GM10248 (cell line): ENCODE results near the gene HAUS1.

Experiments used
- CTCF ChIA-PET: fragments of 300-600 bp; sonication (Branson Sonifier 250); formaldehyde crosslinking; extraction: SDS; loops from one replicate; lab custom pipeline; 2021; ENCODE audit warnings: antibody characterized with exemption; lab: Yijun Ruan, JAX
- POLR2A ChIA-PET: fragments of 350-650 bp; sonication (Branson Sonifier 250); formaldehyde crosslinking; extraction: SDS; loops from one replicate; lab custom pipeline; 2020; ENCODE audit warnings: antibody characterized with exemption; lab: Yijun Ruan, JAX
- DNase-seq: peaks from one replicate; pipeline ENCODE4 v3.0.0; 2012; ENCODE audit errors: extremely low spot score
- CTCF ChIP-seq: IDR thresholded peaks from 2 replicates; pipeline ENCODE4 v1.5.1; 2012; ENCODE audit warnings: mild to moderate bottlenecking, low read depth; ENCODE audit errors: extremely low read depth, missing control alignments, control extremely low read depth

The HAUS1 gene, protein sequence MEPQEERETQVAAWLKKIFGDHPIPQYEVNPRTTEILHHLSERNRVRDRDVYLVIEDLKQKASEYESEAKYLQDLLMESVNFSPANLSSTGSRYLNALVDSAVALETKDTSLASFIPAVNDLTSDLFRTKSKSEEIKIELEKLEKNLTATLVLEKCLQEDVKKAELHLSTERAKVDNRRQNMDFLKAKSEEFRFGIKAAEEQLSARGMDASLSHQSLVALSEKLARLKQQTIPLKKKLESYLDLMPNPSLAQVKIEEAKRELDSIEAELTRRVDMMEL

GRCh38 chr18:46104128-46104911, at the start of gene HAUS1:
HAUS1 (plus strand) TSS chr18:46104385; CDS start chr18:46104412, 27 bp downstream.
- DNase-seq = peak; percentile 87
- ChIA-PET POLR2A (interaction anchor here (0.6 kb wide), 1 partner anchor 69 kb away, joined by 3 read pairs; no protein-coding TSS in a partner anchor), CTCF (interaction anchor here (2.3 kb wide), 1 partner anchor 70 kb away, joined by 13 read pairs; a partner anchor contains a TSS)
- TF ChIP-seq CTCF = no peak

DNA sequence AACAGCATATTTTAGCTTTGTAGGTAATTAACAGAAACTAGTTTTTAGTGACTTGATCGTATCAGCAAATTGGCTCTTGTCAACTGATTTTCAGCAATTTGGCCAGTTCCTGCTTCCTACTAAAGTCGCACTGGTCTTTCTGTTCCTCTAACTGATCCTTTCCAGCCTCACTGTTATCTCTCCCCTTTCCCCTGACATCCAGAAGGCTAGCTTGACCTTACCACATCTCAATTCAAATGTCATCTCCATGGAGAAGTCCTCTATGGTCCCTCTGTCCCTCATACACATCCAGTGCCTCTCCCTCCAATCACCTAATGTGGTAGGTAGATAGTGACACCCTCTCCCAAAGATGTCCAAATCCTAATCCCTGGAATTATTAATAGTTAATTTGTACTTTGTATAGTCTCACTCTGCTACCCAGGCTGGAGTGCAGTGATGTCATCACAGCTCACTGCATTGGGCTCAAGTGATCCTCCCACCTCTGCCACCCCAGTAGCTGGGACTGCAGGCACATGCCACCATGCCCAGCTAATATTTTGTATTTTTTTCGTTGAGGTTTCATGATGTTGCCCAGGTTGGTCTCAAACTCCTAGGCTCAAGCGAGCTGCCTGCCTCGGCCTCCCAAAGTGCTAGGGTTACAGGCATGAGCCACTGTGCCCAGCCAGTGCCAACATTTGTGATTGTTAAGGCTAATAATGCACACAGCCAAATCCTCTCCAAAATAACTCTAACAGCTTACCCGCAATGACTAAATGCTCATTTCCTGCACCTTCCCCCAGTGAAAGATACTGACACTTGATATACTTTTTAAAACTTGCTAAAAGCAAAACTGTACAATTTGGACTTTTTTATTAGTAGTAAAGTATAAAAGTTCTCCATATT, 49.0 kb upstream of the HAUS1 start:
- DNase-seq = no peak
- ChIA-PET CTCF (interaction anchor here (0.8 to 2.3 kb wide), 10 partner anchors 9 to 175 kb away, joined by 3 to 12 read pairs (median 4); no protein-coding TSS in a partner anchor), POLR2A (no interaction called here)

GRCh38 chr18:46055838-46056230, 48.4 kb upstream of the HAUS1 start:
- no peak for DNase-seq
- ChIA-PET CTCF (interaction anchor here (0.8 to 2.3 kb wide), 8 partner anchors 10 to 176 kb away, joined by 3 to 12 read pairs (median 4); no protein-coding TSS in a partner anchor), POLR2A (no interaction called here)
- TF ChIP-seq CTCF = no peak

More for the DNA sequence above, 49.0 kb upstream of the HAUS1 start:
- no peak for TF ChIP-seq CTCF

DNA sequence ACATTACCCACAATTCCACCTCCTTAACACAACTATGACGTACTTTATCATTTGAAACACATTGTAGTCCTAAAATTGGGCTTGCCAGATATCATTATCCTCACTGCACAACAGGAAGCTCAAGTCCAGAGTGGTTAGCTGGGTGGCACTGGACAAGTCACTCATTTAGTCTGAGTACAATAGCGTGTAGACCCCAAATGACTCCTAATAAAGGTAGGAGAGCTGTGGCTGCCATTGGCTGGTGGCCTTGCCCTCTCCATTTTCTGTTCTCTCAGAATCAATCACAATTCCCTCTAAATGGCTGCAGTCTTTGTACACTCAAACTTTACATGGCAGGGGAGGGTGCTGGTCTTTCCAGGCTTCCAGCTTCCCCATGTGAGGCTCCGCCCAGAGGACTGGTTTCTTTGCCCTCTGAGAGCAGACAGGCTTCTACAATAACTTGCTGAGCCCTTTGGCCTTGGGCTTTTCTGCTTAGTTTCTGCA, 43.8 kb upstream of the HAUS1 start:
- no peak for DNase-seq
- no peak for TF ChIP-seq CTCF
- ChIA-PET POLR2A (interaction anchor here (0.7 kb wide), 1 partner anchor 11 kb away, joined by 3 read pairs; no protein-coding TSS in a partner anchor), CTCF (interaction anchor here (1.4 to 4.3 kb wide), 2 partner anchors 8 to 13 kb away, joined by 6 to 18 read pairs; no protein-coding TSS in a partner anchor)

DNA sequence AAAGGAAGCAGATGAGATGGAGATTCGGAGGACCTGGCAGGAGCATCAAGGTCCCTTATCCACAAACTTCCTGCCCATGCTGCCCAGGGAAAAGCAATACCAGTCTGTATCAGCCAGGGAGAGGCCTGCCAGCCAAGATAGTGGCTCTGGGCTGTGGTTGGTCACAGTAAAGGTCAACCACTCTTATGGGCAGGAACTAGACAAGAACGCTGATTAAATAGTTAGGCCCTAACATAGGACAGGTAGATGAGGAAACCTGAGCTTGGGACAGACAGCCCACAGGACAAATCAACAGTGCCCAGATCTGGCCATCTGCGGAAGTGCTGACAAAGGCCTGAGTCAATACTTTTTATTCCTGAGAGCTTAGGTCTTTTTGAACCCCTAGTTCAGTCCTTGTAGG, 42.8 kb upstream of the HAUS1 start:
- no peak for DNase-seq
- no peak for TF ChIP-seq CTCF
- ChIA-PET CTCF (interaction anchor here (0.7 to 4.3 kb wide), 6 partner anchors 8 to 14 kb away, joined by 3 to 18 read pairs (median 4); partner anchors contain the start of gene PSTPIP2), POLR2A (no interaction called here)
